Measurements from ENCODE around the gene MAPT.

MAPT gene

GRCh38 chr17:46023783-46024388, 129.5 kb downstream of the MAPT start:
- TF ChIP-seq, protein P1, sequence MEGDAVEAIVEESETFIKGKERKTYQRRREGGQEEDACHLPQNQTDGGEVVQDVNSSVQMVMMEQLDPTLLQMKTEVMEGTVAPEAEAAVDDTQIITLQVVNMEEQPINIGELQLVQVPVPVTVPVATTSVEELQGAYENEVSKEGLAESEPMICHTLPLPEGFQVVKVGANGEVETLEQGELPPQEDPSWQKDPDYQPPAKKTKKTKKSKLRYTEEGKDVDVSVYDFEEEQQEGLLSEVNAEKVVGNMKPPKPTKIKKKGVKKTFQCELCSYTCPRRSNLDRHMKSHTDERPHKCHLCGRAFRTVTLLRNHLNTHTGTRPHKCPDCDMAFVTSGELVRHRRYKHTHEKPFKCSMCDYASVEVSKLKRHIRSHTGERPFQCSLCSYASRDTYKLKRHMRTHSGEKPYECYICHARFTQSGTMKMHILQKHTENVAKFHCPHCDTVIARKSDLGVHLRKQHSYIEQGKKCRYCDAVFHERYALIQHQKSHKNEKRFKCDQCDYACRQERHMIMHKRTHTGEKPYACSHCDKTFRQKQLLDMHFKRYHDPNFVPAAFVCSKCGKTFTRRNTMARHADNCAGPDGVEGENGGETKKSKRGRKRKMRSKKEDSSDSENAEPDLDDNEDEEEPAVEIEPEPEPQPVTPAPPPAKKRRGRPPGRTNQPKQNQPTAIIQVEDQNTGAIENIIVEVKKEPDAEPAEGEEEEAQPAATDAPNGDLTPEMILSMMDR (IDR thresholded peaks at IDR 0.05; ENCODE audit: low read depth, low read length, missing control alignments) = no peak
- no peak for DNase-seq
- Histone ChIP-seq H3K4me3 (ENCODE audit: low read depth, low read length) (no peak overlapping the region), H3K27ac (no peak overlapping the region), H3K27me3 (replicated peaks) (no peaks in the 10 kb centered on the region), H3K36me3 (replicated peaks) (peaks cover 13% of the 10 kb centered on the region)
- in situ Hi-C loops (cut with HindIII; ENCODE audit: low pct_ligation_motif_present, low sequenced_read_pairs) = no loop called here

DNA sequence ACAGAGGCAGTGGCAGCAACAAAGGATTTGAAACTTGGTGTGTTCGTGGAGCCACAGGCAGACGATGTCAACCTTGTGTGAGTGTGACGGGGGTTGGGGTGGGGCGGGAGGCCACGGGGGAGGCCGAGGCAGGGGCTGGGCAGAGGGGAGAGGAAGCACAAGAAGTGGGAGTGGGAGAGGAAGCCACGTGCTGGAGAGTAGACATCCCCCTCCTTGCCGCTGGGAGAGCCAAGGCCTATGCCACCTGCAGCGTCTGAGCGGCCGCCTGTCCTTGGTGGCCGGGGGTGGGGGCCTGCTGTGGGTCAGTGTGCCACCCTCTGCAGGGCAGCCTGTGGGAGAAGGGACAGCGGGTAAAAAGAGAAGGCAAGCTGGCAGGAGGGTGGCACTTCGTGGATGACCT, 130.2 kb downstream of the MAPT start:
- no peak for DNase-seq

DNA sequence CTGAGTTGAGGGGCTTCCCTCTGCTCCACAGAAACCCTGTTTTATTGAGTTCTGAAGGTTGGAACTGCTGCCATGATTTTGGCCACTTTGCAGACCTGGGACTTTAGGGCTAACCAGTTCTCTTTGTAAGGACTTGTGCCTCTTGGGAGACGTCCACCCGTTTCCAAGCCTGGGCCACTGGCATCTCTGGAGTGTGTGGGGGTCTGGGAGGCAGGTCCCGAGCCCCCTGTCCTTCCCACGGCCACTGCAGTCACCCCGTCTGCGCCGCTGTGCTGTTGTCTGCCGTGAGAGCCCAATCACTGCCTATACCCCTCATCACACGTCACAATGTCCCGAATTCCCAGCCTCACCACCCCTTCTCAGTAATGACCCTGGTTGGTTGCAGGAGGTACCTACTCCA, 130.7 kb downstream of the MAPT start:
- peaks cover 13% of the 10 kb centered on the region for H3K36me3 ChIP-seq (replicated peaks)
- H3K27me3 ChIP-seq (replicated peaks) = no peaks in the 10 kb centered on the region
- H3K4me3 ChIP-seq (ENCODE audit: low read depth, low read length) = no peak overlapping the region
- DNase-seq = no peak
- TF ChIP-seq, protein P1 (IDR thresholded peaks at IDR 0.05; ENCODE audit: low read depth, low read length, missing control alignments) = no peak
- in situ Hi-C loops (cut with HindIII; ENCODE audit: low pct_ligation_motif_present, low sequenced_read_pairs) = no loop called here
- H3K27ac ChIP-seq = no peak overlapping the region

More for the DNA sequence above, 130.2 kb downstream of the MAPT start:
- Histone ChIP-seq H3K27ac (no peak overlapping the region), H3K36me3 (replicated peaks) (peaks cover 13% of the 10 kb centered on the region), H3K4me3 (ENCODE audit: low read depth, low read length) (no peak overlapping the region), H3K27me3 (replicated peaks) (no peaks in the 10 kb centered on the region)
- in situ Hi-C loops (cut with HindIII; ENCODE audit: low pct_ligation_motif_present, low sequenced_read_pairs) = no loop called here
- TF ChIP-seq, protein P1 (IDR thresholded peaks at IDR 0.05; ENCODE audit: low read depth, low read length, missing control alignments) = no peak

DNA sequence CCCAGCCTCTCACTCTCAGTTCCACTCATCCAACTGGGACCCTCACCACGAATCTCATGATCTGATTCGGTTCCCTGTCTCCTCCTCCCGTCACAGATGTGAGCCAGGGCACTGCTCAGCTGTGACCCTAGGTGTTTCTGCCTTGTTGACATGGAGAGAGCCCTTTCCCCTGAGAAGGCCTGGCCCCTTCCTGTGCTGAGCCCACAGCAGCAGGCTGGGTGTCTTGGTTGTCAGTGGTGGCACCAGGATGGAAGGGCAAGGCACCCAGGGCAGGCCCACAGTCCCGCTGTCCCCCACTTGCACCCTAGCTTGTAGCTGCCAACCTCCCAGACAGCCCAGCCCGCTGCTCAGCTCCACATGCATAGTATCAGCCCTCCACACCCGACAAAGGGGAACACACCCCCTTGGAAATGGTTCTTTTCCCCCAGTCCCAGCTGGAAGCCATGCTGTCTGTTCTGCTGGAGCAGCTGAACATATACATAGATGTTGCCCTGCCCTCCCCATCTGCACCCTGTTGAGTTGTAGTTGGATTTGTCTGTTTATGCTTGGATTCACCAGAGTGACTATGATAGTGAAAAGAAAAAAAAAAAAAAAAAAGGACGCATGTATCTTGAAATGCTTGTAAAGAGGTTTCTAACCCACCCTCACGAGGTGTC, 131.3 kb downstream of the MAPT start:
- TF ChIP-seq, protein P1 (IDR thresholded peaks at IDR 0.05; ENCODE audit: low read depth, low read length, missing control alignments) = no peak
- Histone ChIP-seq H3K27ac (no peak overlapping the region), H3K4me3 (ENCODE audit: low read depth, low read length) (no peak overlapping the region), H3K36me3 (replicated peaks) (peaks cover 15% of the 10 kb centered on the region), H3K27me3 (replicated peaks) (no peaks in the 10 kb centered on the region)
- in situ Hi-C loops (cut with HindIII; ENCODE audit: low pct_ligation_motif_present, low sequenced_read_pairs) = no loop called here
- no peak for DNase-seq

DNA sequence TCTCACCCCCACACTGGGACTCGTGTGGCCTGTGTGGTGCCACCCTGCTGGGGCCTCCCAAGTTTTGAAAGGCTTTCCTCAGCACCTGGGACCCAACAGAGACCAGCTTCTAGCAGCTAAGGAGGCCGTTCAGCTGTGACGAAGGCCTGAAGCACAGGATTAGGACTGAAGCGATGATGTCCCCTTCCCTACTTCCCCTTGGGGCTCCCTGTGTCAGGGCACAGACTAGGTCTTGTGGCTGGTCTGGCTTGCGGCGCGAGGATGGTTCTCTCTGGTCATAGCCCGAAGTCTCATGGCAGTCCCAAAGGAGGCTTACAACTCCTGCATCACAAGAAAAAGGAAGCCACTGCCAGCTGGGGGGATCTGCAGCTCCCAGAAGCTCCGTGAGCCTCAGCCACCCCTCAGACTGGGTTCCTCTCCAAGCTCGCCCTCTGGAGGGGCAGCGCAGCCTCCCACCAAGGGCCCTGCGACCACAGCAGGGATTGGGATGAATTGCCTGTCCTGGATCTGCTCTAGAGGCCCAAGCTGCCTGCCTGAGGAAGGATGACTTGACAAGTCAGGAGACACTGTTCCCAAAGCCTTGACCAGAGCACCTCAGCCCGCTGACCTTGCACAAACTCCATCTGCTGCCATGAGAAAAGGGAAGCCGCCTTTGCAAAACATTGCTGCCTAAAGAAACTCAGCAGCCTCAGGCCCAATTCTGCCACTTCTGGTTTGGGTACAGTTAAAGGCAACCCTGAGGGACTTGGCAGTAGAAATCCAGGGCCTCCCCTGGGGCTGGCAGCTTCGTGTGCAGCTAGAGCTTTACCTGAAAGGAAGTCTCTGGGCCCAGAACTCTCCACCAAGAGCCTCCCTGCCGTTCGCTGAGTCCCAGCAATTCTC, 132.1 kb downstream of the MAPT start:
- DNase-seq = no peak
- H3K4me3 ChIP-seq (ENCODE audit: low read depth, low read length) = no peak overlapping the region
- peaks cover 21% of the 10 kb centered on the region for H3K36me3 ChIP-seq (replicated peaks)
- in situ Hi-C loops (cut with HindIII; ENCODE audit: low pct_ligation_motif_present, low sequenced_read_pairs) = no loop called here
- TF ChIP-seq, protein P1 (IDR thresholded peaks at IDR 0.05; ENCODE audit: low read depth, low read length, missing control alignments) = no peak
- no peak overlapping the region for H3K27ac ChIP-seq
- H3K27me3 ChIP-seq (replicated peaks) = no peaks in the 10 kb centered on the region

All from brain microvascular endothelial cell (primary cell).